ENCODE results near the gene HOXD4. TPM values are rescaled to one million over a fixed set of nuclear protein-coding genes. Genes with fewer than 3 reads are reported as not detected.

HOXD4 gene
- total RNA-seq, 1 experiment from 2014 or later = 1.2 TPM

DNA sequence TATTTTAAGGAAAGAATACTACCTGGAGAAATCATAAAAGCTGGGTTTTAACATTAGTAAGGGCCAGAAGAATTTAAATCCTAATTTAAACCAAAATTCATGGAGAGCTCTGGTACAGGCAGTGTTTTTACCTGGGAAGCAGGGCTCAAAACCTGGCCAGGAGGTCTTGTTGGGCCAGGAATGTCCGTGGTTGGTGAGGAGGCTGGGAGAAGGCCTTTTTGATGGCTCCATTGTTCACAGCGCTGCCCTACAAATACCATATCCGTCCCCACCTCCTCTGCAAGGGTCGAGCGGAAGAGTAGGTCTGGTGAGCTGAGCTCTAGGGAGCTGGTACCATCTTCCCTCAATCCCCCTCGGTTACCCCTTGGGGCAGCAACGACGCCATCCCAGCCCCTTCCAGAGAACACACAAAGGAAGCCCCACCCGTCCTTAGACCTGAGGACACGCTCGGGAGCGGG is 26.3 kb downstream of the HOXD4 start:
- CTCF ChIA-PET = no interaction called here
- H3K9me3 Mint-ChIP-seq (ENCODE audit: unreplicated experiment) = no peaks in the 10 kb centered on the region
- peak overlapping the region; percentile 63 for H3K4me3 Mint-ChIP-seq (ENCODE audit: unreplicated experiment)
- TF ChIP-seq CTCF (IDR thresholded peaks at IDR 0.05; ENCODE audit: insufficient read depth in 1 of 2, low read depth in 1 of 2, low read length in 1 of 2, severe bottlenecking in 1 of 2, unreplicated experiment in 1 of 2) = no peak
- Histone ChIP-seq H3K36me3 (ENCODE audit: control insufficient read depth, insufficient read depth, low read length) (no peaks in the 10 kb centered on the region), H3K27me3 (replicated peaks; ENCODE audit: control insufficient read depth, insufficient read depth, low read length) (peaks cover 3% of the 10 kb centered on the region; the same call in 1 of the 2 replicates), H3K4me1 (peaks cover 7% of the 10 kb centered on the region; the same call in 1 of the 2 replicates), H3K4me3 (ENCODE audit: low read depth, low read length) (peak overlapping the region; percentile 31), H3K9me3 (no peaks in the 10 kb centered on the region)
- H3K36me3 Mint-ChIP-seq (ENCODE audit: insufficient read depth, unreplicated experiment) = no peaks in the 10 kb centered on the region
- H3K4me1 Mint-ChIP-seq (ENCODE audit: low read depth, unreplicated experiment) = no peaks in the 10 kb centered on the region
- DNase-seq = no peak
- intact Hi-C loops (cut with micrococcal nuclease; ENCODE audit: unreplicated experiment) = no loop called here
- no TSS peak for BruUV-seq (replicated peaks)
- H3K27me3 Mint-ChIP-seq (ENCODE audit: insufficient read depth, unreplicated experiment) = peaks cover 19% of the 10 kb centered on the region
- POLR2A ChIA-PET = no interaction called here
- no peak overlapping the region for H3K27ac Mint-ChIP-seq (ENCODE audit: unreplicated experiment)

DNA sequence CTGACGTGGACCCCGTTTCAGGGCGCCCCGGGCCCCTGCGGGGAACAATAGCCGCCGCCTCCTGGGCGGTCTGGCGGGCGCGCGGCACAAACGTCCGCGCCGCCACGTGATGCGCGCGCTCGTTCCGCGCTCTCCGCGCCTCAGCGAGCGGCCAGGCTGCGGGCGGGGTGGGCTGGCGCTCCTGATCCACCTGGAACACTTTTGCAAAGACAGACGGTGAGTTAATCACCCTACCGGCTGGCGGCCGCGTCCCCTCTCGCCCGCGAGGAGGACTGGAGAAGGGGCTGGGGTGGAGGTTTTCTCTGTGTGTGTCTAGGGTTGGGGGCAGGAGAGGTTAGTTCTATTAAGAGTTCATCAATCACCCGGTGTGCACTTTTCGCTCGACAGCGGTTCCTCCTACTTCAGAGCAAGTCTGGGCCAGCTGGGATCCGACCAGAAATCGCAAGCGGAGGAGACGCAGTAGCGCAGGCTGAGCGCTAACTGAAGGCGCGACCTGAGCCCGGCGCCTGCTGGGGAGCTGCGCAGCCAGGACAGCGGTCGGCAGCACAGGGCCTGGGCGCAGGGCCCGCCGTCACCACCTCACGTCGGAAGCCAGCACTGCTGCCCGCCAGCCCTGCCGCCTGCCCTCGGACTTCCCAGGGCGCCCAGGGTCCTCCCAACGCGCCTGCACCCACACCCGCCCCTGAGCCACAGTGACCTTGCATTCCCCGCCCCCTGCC is 26.8 kb downstream of the HOXD4 start:
- Histone ChIP-seq H3K36me3 (ENCODE audit: control insufficient read depth, insufficient read depth, low read length) (no peaks in the 10 kb centered on the region), H3K9me3 (no peaks in the 10 kb centered on the region), H3K27me3 (replicated peaks; ENCODE audit: control insufficient read depth, insufficient read depth, low read length) (peaks cover 3% of the 10 kb centered on the region; the same call in 1 of the 2 replicates), H3K4me1 (peaks cover 7% of the 10 kb centered on the region; the same call in 1 of the 2 replicates), H3K4me3 (ENCODE audit: low read depth, low read length) (peak overlapping the region; percentile 31)
- Mint-ChIP-seq H3K9me3 (ENCODE audit: unreplicated experiment) (no peaks in the 10 kb centered on the region), H3K36me3 (ENCODE audit: insufficient read depth, unreplicated experiment) (no peaks in the 10 kb centered on the region), H3K4me3 (ENCODE audit: unreplicated experiment) (peak overlapping the region; percentile 63), H3K27ac (ENCODE audit: unreplicated experiment) (no peak overlapping the region), H3K27me3 (ENCODE audit: insufficient read depth, unreplicated experiment) (peaks cover 16% of the 10 kb centered on the region), H3K4me1 (ENCODE audit: low read depth, unreplicated experiment) (no peaks in the 10 kb centered on the region)
- no peak for DNase-seq
- ChIA-PET POLR2A (no interaction called here), CTCF (no interaction called here)
- no peak for TF ChIP-seq CTCF (IDR thresholded peaks at IDR 0.05; ENCODE audit: insufficient read depth in 1 of 2, low read depth in 1 of 2, low read length in 1 of 2, severe bottlenecking in 1 of 2, unreplicated experiment in 1 of 2)
- no TSS peak for BruUV-seq (replicated peaks)
- intact Hi-C loops (cut with micrococcal nuclease; ENCODE audit: unreplicated experiment) = no loop called here

DNA sequence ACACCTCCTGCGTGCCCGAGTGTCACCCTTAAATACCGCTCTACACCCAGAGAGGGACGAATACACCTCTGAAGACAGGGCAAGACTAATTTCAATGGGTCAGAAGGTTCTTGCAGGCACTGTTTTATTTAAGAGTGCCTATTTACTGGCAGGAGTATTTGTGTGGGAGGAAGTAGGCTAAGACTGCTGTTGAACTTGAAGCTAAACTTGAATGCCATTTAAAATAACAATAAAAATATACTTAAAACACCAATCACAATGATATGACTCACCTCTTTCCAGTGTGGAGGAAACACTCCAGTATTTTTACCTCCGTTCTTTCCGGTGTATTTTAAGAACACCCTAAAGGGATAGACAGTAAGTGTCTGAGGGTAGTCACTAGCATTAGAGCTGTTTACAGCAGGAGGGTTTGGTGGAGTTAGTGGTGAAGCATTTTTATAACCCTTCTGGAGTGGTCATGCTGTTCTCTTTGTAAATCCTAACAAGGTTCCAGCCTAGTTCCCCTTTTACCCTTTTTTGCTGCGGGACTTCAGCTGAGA is 27.5 kb downstream of the HOXD4 start:
- POLR2A ChIA-PET = no interaction called here
- no peaks in the 10 kb centered on the region for H3K36me3 ChIP-seq (ENCODE audit: control insufficient read depth, insufficient read depth, low read length)
- Mint-ChIP-seq H3K4me3 (ENCODE audit: unreplicated experiment) (peak overlapping the region; percentile 63), H3K36me3 (ENCODE audit: insufficient read depth, unreplicated experiment) (no peaks in the 10 kb centered on the region), H3K9me3 (ENCODE audit: unreplicated experiment) (no peaks in the 10 kb centered on the region), H3K27me3 (ENCODE audit: insufficient read depth, unreplicated experiment) (peaks cover 16% of the 10 kb centered on the region), H3K4me1 (ENCODE audit: low read depth, unreplicated experiment) (no peaks in the 10 kb centered on the region), H3K27ac (ENCODE audit: unreplicated experiment) (no peak overlapping the region)
- DNase-seq = no peak
- peaks cover 5% of the 10 kb centered on the region; the same call in 1 of the 2 replicates for H3K4me1 ChIP-seq
- BruUV-seq (replicated peaks) = no TSS peak
- H3K4me3 ChIP-seq (ENCODE audit: low read depth, low read length) = peak overlapping the region; percentile 31; the same call in 1 of the 2 replicates
- no peak for TF ChIP-seq CTCF (IDR thresholded peaks at IDR 0.05; ENCODE audit: insufficient read depth in 1 of 2, low read depth in 1 of 2, low read length in 1 of 2, severe bottlenecking in 1 of 2, unreplicated experiment in 1 of 2)
- intact Hi-C loops (cut with micrococcal nuclease; ENCODE audit: unreplicated experiment) = no loop called here
- peaks cover 3% of the 10 kb centered on the region; the same call in 1 of the 2 replicates for H3K27me3 ChIP-seq (replicated peaks; ENCODE audit: control insufficient read depth, insufficient read depth, low read length)
- CTCF ChIA-PET = no interaction called here
- H3K9me3 ChIP-seq = no peaks in the 10 kb centered on the region
